Peyer's patch (tissue), 4 donors: Measurements from ENCODE around the gene SGTA.

Source experiments
- POLR2A ChIP-seq, 2 donors: fragments of 450-650 bp; IDR thresholded peaks; one replicate each; pipeline ENCODE4 v1.5.1; 2017; ENCODE audit warnings: antibody characterized with exemption in 2 of 2, mild to moderate bottlenecking in 2 of 2, moderate library complexity in 2 of 2
- TF ChIP-seq, protein P1 (sequence below), 6 experiments: fragments of 450-650 bp in 4 of 6; fragments of 200-600 bp in 2 of 6; sonication (generic) in 1 of 6; IDR thresholded peaks; one replicate each; pipeline ENCODE4 v1.5.1; 2017 to 2019; ENCODE audit warnings: antibody characterized with exemption in 6 of 6, mild to moderate bottlenecking in 3 of 6, moderate library complexity in 1 of 6

DNA sequence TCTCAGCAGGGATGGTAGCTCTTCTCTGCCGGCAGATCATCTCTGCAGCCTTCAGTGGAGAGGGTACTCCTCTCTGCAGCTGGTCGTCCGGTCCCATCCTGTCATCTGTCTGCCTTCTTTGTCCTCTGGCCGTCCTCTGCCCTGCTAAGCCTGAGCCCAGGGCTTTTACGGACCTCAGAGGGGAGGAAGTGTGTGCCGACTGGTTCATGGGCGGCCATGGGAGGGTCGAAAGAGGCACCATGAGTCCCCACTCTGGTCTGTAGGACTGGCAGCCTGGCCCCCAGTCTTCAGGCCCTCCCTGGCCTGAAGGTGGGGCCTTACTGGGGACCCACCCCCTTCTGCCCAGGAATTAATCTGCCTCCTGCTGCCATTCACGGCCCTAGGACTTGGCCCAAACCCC, 40.6 kb upstream of the SGTA start:
- TF ChIP-seq, protein P1, sequence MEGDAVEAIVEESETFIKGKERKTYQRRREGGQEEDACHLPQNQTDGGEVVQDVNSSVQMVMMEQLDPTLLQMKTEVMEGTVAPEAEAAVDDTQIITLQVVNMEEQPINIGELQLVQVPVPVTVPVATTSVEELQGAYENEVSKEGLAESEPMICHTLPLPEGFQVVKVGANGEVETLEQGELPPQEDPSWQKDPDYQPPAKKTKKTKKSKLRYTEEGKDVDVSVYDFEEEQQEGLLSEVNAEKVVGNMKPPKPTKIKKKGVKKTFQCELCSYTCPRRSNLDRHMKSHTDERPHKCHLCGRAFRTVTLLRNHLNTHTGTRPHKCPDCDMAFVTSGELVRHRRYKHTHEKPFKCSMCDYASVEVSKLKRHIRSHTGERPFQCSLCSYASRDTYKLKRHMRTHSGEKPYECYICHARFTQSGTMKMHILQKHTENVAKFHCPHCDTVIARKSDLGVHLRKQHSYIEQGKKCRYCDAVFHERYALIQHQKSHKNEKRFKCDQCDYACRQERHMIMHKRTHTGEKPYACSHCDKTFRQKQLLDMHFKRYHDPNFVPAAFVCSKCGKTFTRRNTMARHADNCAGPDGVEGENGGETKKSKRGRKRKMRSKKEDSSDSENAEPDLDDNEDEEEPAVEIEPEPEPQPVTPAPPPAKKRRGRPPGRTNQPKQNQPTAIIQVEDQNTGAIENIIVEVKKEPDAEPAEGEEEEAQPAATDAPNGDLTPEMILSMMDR (IDR thresholded peaks at IDR 0.05) = no peak
- TF ChIP-seq POLR2A (IDR thresholded peaks at IDR 0.05) = no peak
